Lower leg skin (tissue), 3 donors: Measurements from ENCODE around the gene TFAP2E.

ENCODE experiments used
- POLR2A ChIP-seq, 2 donors: fragments of 450-650 bp; IDR thresholded peaks; one replicate each; pipeline ENCODE4 v1.6.1; 2016 to 2017; ENCODE audit warnings: antibody characterized with exemption in 2 of 2, mild to moderate bottlenecking in 1 of 2, moderate library complexity in 1 of 2
- TF ChIP-seq, protein P1 (sequence below), 3 donors: fragments of 450-650 bp; IDR thresholded peaks; one replicate each; pipeline ENCODE4 v1.5.1; 2016; ENCODE audit warnings: antibody characterized with exemption in 3 of 3, mild to moderate bottlenecking in 3 of 3, moderate library complexity in 2 of 3

DNA sequence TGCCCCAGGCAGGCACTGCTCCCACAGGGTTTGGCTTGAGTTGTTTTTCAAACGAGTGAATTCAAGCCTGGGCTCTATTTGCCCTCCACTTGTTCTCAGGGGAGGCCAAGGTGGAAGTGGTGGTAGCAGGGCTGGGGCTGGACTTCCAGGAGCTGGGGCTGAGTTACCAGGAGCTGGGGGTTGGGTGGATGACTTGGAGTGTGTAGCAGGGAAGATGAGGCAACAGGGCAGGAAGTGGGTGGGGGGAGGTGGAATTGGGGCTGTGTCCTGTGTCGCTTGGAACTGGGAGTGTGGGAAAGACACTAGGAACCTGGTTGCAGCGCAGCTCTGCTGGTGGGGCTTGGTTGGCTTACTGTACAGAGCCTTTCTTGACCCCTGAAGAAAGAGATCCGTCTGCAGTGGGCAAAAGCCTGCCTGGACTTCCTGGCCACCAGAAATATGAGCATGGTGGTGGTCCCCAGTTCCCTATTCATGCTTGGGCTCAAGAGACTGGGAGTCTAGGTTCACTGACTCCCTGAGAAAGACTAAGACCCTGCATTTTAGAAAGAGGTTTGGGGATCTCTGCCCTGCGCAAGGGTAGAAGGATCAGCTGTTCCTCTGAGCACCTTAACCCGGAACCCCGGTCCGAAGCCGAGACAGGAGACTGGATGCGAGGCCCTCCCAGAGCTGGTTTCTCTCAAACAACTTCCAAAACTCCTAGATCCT is 3.1 kb downstream of the TFAP2E start:
- TF ChIP-seq, protein P1, sequence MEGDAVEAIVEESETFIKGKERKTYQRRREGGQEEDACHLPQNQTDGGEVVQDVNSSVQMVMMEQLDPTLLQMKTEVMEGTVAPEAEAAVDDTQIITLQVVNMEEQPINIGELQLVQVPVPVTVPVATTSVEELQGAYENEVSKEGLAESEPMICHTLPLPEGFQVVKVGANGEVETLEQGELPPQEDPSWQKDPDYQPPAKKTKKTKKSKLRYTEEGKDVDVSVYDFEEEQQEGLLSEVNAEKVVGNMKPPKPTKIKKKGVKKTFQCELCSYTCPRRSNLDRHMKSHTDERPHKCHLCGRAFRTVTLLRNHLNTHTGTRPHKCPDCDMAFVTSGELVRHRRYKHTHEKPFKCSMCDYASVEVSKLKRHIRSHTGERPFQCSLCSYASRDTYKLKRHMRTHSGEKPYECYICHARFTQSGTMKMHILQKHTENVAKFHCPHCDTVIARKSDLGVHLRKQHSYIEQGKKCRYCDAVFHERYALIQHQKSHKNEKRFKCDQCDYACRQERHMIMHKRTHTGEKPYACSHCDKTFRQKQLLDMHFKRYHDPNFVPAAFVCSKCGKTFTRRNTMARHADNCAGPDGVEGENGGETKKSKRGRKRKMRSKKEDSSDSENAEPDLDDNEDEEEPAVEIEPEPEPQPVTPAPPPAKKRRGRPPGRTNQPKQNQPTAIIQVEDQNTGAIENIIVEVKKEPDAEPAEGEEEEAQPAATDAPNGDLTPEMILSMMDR (IDR thresholded peaks at IDR 0.05), result no peak
- TF ChIP-seq POLR2A (IDR thresholded peaks at IDR 0.05), result no peak
